Ascending aorta (tissue), 2 donors: Measurements from ENCODE around the gene TTYH3. TPM values are rescaled to one million over a fixed set of nuclear protein-coding genes. Genes with fewer than 3 reads are reported as not detected.

Experiments used
- DNase-seq, 2 donors: peaks; one replicate each; pipeline ENCODE4 v3.0.0-alpha.2; 2019; ENCODE audit warnings: low spot score in 2 of 2
- H3K27ac ChIP-seq, 2 donors: fragments of 200-600 bp; sonication (generic); one replicate each; pipeline ENCODE4 v1.5.1; 2016 to 2017; ENCODE audit warnings: mild to moderate bottlenecking in 1 of 2
- H3K27me3 ChIP-seq: fragments of 200-600 bp; sonication (generic); one replicate; pipeline ENCODE4 v1.5.1; 2017
- H3K36me3 ChIP-seq, 2 donors: fragments of 200-600 bp; sonication (generic); one replicate each; pipeline ENCODE4 v1.5.1; 2016
- H3K4me1 ChIP-seq, 2 donors: fragments of 200-600 bp; sonication (generic); one replicate each; pipeline ENCODE4 v1.5.1; 2016 to 2017; ENCODE audit warnings: mild to moderate bottlenecking in 1 of 2
- H3K4me3 ChIP-seq, 2 donors: fragments of 200-600 bp; sonication (generic); one replicate each; pipeline ENCODE4 v1.5.1; 2016 to 2017; ENCODE audit warnings: mild to moderate bottlenecking in 1 of 2
- H3K9me3 ChIP-seq, 2 donors: fragments of 200-600 bp; sonication (generic); one replicate each; pipeline ENCODE4 v1.5.1; 2016
- CTCF ChIP-seq, 3 experiments: fragments of 200-600 bp in 2 of 3; fragments of 450-650 bp in 1 of 3; sonication (generic) in 2 of 3; IDR thresholded peaks; one replicate each; pipeline ENCODE4 v1.5.1; 2016 to 2019; ENCODE audit warnings: antibody characterized with exemption in 3 of 3, mild to moderate bottlenecking in 1 of 3, moderate library complexity in 1 of 3
- intact Hi-C: fragments of 100-400 bp; cut with DNase I; formaldehyde crosslinking; loops from one replicate; pipeline ENCODE4 v1.15.1; 2023
- total RNA-seq: library from RNA; depleted of rRNA; stranded (reverse); fragments of >200 nt; gene quantifications from one replicate; pipeline ENCODE4 v1.1.0, GENCODE V29; 2016

The TTYH3 gene
- total RNA-seq, 1 donor from 2014 or later: 70.5 TPM

- intact Hi-C loops: no loop called here
- Histone ChIP-seq H3K4me3 (no peak overlapping the region), H3K36me3 (peaks cover 3 to 40% of the 10 kb centered on the region in 2 donors), H3K27me3 (no peaks in the 10 kb centered on the region), H3K4me1 (no peaks in the 10 kb centered on the region), H3K9me3 (no peaks in the 10 kb centered on the region), H3K27ac (no peak overlapping the region)
- DNase-seq: no peak
- TF ChIP-seq CTCF (IDR thresholded peaks at IDR 0.05): no peak
Observed at GRCh38 chr7:2663121-2663886, 31.5 kb downstream of the TTYH3 start.

GRCh38 chr7:2663960-2664359, 32.2 kb downstream of the TTYH3 start:
- Histone ChIP-seq H3K36me3 (peaks cover 3 to 34% of the 10 kb centered on the region in 2 donors), H3K27ac (no peak overlapping the region), H3K27me3 (no peaks in the 10 kb centered on the region)

GRCh38 chr7:2665359-2665791, 33.6 kb downstream of the TTYH3 start:
- Histone ChIP-seq H3K4me1 (no peaks in the 10 kb centered on the region), H3K4me3 (no peak overlapping the region), H3K27me3 (no peaks in the 10 kb centered on the region), H3K9me3 (no peaks in the 10 kb centered on the region), H3K36me3 (peaks cover 3 to 24% of the 10 kb centered on the region in 2 donors), H3K27ac (no peak overlapping the region)
- intact Hi-C loops: no loop called here
- no peak for DNase-seq
- no peak for TF ChIP-seq CTCF (IDR thresholded peaks at IDR 0.05)

More at GRCh38 chr7:2663960-2664359, 32.2 kb downstream of the TTYH3 start:
- no peak overlapping the region for H3K4me3 ChIP-seq
- intact Hi-C loops: no loop called here
- DNase-seq: no peak
- no peak for TF ChIP-seq CTCF (IDR thresholded peaks at IDR 0.05)
- no peaks in the 10 kb centered on the region for H3K9me3 ChIP-seq
- no peaks in the 10 kb centered on the region for H3K4me1 ChIP-seq

GRCh38 chr7:2666155-2666554, 34.4 kb downstream of the TTYH3 start:
- Histone ChIP-seq H3K27me3 (no peaks in the 10 kb centered on the region), H3K9me3 (no peaks in the 10 kb centered on the region), H3K27ac (no peak overlapping the region), H3K4me1 (peaks cover 0 to 4% of the 10 kb centered on the region in 2 donors), H3K36me3 (peaks cover 3 to 19% of the 10 kb centered on the region in 2 donors), H3K4me3 (no peak overlapping the region)
- no peak for TF ChIP-seq CTCF (IDR thresholded peaks at IDR 0.05)
- intact Hi-C loops: no loop called here
- DNase-seq: no peak

GRCh38 chr7:2666588-2667250, 34.9 kb downstream of the TTYH3 start:
- TF ChIP-seq CTCF (IDR thresholded peaks at IDR 0.05): no peak
- H3K36me3 ChIP-seq: peaks cover 1 to 13% of the 10 kb centered on the region in 2 donors
- H3K27me3 ChIP-seq: no peaks in the 10 kb centered on the region
- no peak overlapping the region for H3K4me3 ChIP-seq
- DNase-seq: no peak
- intact Hi-C loops: no loop called here
- H3K9me3 ChIP-seq: no peaks in the 10 kb centered on the region
- H3K27ac ChIP-seq: no peak overlapping the region
- peaks cover 0 to 4% of the 10 kb centered on the region in 2 donors for H3K4me1 ChIP-seq
